HG02870 (cell line): ENCODE data around the gene CCDC82.

Experiments
- ATAC-seq: cut with Tn5 transposase; IDR thresholded peaks from one replicate; pipeline ENCODE4 v1.9.1; 2021; ENCODE audit warnings: mild to moderate bottlenecking, moderate library complexity; ENCODE audit not compliant: unreplicated experiment

CCDC82 gene

GRCh38 chr11:96329855-96330510, 59.7 kb downstream of the CCDC82 start:
- no peak for ATAC-seq

- ATAC-seq, result no peak
These were observed 60.3 kb downstream of the CCDC82 start for GRCh38 chr11:96329419-96329818.

- ATAC-seq, result no peak
These were observed 61.2 kb downstream of the CCDC82 start for GRCh38 chr11:96328395-96329010.

GRCh38 chr11:96326959-96327358, 62.8 kb downstream of the CCDC82 start:
- no peak for ATAC-seq

- no peak for ATAC-seq
These were observed 64.8 kb downstream of the CCDC82 start for GRCh38 chr11:96324912-96325311.

GRCh38 chr11:96323642-96323985, 66.1 kb downstream of the CCDC82 start:
- ATAC-seq, result no peak

GRCh38 chr11:96322775-96323641, 66.7 kb downstream of the CCDC82 start:
- no peak for ATAC-seq

GRCh38 chr11:96321091-96321490, 68.6 kb downstream of the CCDC82 start:
- no peak for ATAC-seq

GRCh38 chr11:96319898-96320656, 69.6 kb downstream of the CCDC82 start:
- ATAC-seq, result no peak

- ATAC-seq, result no peak
These were observed 70.9 kb downstream of the CCDC82 start for GRCh38 chr11:96318850-96319249.

GRCh38 chr11:96318399-96318798, 71.3 kb downstream of the CCDC82 start:
- ATAC-seq, result no peak

GRCh38 chr11:96317985-96318384, 71.7 kb downstream of the CCDC82 start:
- ATAC-seq, result no peak

- ATAC-seq, result no peak
These were observed 72.1 kb downstream of the CCDC82 start for GRCh38 chr11:96317571-96317970.

- ATAC-seq, result no peak
These were observed 72.8 kb downstream of the CCDC82 start for GRCh38 chr11:96316869-96317268.

- no peak for ATAC-seq
These were observed 74.2 kb downstream of the CCDC82 start for GRCh38 chr11:96315476-96315875.

- no peak for ATAC-seq
These were observed 75.2 kb downstream of the CCDC82 start for GRCh38 chr11:96314326-96315020.

- ATAC-seq, result no peak
These were observed 76.5 kb downstream of the CCDC82 start for GRCh38 chr11:96313163-96313562.

GRCh38 chr11:96311120-96311568, 78.6 kb downstream of the CCDC82 start:
- no peak for ATAC-seq

GRCh38 chr11:96310236-96310635, 79.5 kb downstream of the CCDC82 start:
- no peak for ATAC-seq

GRCh38 chr11:96309643-96310017, 80.1 kb downstream of the CCDC82 start:
- no peak for ATAC-seq
